ENCODE data around the gene TAB3.

DNA sequence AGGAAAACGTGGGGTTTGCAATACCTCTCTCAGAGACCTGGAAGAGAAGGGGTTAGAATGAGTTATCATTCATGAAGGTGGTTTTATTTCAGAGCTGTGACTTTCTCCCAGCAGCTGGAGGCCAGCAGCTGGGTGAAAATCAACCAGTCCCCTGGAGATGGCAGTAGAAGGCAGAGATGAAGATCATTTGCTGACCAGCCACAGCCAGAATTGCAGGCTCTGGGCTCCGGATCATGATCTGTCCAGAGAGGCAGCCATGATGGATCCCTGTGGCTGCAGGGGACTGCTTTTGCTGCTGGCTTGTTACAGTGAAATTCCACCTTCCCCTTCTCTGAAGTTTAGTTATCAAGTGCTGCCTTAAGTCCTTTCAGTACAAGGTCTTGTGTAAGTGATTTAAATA is 46.9 kb upstream of the TAB3 start:
- TF ChIP-seq CTCF (IDR thresholded peaks at IDR 0.05) (no peak), POLR2A (IDR thresholded peaks at IDR 0.05) (no peak), EP300 (IDR thresholded peaks at IDR 0.05) (no peak), POLR2AphosphoS5 (IDR thresholded peaks at IDR 0.05) (no peak)
